GM21717 (cell line): ENCODE results near the gene TTC34.

Experiments
- ATAC-seq: cut with Tn5 transposase; IDR thresholded peaks from one replicate; pipeline ENCODE4 v1.9.1; 2021; ENCODE audit warnings: mild to moderate bottlenecking, moderate library complexity; ENCODE audit not compliant: unreplicated experiment

Gene TTC34

DNA sequence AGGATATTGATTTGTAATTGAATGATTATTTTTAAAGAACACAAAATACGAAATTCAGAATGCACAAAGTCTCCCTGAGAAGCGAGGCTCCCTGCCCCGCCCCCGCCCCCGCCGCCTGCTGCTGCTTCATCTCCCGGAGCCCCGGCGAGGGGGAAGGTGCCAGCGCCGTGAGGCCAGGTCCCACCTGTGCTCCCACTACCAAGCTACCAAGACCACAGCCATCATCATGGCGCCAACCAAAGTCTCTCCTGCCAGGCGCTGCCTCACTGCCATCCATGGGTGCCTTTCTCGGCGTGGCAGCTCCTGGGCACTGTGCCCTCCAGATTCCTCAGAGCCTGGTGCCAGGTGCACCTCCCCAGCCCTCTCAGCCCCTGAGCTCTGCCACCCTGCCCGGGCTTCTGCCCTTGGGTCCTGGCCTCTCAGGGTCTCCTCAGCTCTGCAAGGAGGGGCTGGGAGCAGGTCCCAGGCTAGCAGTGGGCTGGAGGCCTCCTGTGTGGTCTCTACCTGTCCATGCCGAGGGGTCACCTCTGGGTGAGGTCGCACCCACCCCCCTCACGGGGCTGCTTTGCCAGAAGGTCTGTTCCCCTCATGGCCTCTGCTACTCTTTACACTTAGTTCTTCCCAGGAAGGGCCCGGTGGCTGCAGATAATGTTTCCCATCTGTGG, 29.4 kb upstream of the TTC34 start:
- no peak for ATAC-seq

DNA sequence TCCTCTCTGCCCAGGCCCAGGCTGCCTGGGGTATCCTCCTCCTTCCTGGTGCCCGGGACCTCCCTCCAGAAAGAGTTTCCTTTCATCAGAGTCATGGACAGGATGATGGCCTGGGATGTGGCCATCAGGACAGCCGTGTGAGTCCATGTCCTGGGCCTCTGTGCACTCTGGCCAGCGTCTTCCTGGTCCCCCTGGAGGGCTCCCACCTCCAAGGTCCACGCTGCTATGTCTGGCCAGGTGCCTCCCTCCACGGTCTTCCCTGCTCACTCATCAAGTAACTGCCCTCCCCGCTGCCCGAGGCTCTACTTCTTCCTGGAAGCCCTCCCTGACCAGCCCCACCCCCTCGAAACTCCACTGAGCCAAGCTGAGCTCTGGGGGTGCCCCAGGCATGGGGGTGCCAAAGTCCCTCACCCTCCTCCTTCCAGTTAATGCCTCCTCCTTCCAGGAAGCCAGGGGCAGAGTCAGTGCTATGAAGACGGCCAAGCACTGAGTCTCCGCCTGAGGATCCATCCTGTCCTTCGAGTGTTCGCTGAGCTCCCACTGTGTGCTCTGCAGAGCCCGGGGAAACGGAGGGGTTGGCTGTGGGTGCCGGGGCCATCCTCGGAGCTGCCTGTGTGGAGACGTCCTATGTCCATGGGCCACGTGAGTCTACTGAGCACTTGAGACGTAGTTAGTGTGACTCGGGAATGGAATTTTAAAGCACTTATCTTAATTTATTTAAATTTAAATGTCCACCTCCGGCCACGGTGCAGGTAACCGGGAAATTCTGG, 28.5 kb upstream of the TTC34 start:
- ATAC-seq, result no peak

DNA sequence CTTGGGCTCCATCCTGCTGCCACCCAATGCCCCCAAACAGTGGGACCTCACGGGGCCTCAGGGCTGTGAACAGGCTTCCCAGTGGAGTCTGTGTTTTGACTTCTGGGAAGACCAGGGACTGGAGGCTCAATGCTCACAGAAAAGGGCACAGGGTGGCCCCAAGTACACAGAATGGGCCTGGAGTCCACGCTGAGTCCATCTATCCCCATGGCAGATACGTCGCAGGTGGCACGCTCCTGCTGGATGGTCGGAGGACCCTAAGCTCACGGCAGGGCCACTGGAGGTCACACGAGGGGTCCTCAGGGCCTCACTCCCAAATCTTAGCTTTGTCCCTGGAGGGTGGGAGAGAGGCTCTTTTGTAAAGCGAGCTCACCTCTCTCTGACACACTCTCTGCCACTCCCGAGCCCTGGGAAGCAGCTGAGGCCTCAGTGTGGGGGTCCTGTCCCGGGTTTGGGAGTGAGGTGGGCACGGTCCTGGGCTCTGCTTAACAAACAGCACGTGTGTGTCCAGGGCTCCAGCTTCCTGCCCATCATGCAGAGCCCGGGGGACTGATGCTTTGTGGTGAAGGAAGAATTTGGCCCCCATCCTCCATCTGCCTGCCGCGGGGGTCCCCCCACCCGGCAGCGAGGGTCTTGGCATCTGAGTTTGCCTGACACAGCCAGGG, 27.2 kb upstream of the TTC34 start:
- ATAC-seq, result no peak

DNA sequence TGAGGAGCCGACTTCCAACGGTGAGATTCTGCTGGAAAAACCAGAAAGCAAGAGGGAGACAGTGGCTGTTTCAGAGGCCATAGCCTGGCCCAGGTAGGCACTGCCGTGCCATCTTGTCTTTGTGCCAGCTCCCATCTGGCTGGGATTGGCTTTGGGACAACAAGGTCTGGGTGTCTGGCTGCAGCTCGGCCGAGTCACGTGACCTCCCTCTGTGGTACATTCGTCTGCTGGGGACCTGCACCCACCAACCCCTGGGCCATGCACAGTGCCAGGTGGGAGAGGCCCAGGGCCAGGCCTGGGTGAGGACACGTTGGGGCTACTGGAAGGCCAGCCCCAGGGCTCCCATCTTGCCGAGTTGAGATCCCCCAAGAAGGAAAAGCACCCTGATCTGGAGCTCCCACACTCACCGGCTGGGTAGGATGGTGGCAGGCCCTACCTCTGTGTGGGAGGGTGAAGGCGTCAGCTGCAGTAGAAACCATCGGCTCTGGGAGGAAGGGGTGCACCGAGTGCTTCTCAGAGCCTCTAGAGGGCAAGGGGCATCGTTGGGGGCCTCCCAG, 25.3 kb upstream of the TTC34 start:
- no peak for ATAC-seq

DNA sequence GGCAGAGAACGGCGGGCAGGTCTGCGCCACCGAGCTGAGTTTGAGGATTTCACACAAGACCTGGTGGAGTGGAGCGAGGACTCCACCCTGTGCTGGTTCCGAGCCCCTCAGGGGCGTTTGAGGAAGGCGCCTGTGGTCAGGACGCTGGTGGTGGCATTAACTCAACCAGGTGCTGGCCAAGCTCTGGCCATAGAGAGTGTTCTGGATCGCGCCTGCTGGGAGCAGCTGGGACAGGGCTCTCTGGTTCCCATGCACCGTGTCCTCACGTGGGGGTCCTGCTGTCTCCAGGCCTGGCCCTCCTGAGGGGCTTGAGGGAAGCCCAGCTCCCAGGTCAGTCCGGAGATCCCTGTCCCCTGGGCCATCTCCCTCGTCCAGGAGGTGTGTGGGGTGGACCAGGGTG, 24.8 kb upstream of the TTC34 start:
- ATAC-seq, result no peak

DNA sequence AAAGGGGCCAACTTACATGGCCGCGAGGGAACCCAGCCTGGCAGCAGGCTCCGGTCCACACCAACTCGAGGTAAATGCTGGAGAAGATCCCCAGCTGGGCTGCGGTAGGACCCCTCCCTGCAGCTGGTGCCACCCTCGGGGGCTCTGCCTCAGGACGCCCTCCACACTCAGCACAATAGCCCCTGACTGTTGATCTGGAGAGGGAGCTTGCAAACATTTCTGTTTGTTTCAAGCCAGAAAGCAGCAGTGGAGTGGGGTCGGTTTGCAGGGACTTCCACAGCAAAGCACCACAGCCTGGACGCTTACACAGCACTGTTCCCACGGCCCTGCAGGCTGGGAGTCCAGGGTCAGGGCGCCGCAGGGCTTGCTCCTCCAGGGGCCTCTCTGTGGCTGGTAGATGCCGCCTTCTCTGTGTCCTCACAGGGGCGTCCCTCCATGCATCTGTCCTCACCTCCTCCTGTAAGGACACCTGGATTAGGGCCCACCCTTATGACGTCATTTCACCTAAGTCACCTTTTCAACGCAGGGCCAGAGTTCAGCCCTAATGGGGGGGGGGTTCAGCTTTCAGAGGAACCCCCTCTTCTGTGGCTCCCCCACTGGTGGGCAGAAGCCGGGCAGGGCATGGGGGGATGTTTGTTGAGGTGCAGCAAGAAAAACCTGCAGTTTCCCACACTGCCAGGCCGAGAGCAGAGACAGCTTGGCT, 24.1 kb upstream of the TTC34 start:
- ATAC-seq, result no peak

DNA sequence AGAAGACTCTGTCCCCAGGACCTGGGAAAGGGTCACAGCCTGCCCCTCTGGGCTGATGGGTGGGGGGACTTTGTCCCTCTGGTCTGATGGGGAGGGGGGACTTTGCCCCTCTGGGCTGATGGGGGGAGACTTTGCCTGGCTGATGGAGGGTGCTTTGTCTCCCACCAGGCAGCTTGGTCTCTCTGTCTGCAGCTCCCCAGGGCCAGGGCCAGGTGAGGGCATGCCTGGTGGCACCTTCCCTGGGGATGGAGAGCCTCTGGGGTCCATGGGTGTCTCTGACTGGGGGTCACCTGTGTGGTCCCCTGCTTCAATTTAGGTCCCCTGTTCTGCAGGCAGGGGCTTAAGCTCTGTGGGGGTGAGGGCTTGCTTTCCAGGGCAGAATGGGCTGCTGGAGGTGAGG, 23.5 kb upstream of the TTC34 start:
- ATAC-seq, result no peak

DNA sequence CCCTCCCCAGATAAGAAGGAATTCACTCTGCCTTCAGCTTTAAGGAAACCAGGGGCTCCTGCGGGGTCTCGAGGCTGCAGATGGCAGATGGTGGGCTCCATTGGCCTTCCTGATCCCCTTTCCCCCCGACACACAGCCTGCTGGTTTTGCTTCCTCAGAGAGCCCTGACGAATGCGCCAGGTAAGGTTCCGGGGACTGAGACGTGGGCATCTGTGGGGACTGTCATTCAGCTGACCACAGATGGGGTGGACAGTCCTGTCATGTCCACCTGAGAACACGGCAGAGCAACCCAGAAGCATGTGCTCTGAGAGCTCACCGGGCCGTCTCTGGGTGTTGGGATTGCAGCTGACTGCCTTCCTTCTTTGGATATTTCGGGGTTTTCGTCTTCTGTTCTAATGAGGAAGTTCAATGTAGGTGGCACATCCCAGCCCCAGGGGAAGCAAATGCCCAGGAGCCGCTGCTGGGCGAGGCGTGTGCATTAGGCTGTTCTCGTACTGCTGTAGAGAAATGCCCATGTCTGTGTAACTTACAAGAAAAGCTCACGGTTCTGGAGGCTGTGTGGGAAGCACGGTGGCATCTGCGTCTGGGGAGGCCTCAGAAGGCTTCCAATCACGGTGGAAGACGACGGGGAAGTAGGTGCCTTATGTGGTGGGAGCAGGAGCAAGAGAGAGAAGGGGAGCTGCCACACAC, 22.6 kb upstream of the TTC34 start:
- no peak for ATAC-seq

DNA sequence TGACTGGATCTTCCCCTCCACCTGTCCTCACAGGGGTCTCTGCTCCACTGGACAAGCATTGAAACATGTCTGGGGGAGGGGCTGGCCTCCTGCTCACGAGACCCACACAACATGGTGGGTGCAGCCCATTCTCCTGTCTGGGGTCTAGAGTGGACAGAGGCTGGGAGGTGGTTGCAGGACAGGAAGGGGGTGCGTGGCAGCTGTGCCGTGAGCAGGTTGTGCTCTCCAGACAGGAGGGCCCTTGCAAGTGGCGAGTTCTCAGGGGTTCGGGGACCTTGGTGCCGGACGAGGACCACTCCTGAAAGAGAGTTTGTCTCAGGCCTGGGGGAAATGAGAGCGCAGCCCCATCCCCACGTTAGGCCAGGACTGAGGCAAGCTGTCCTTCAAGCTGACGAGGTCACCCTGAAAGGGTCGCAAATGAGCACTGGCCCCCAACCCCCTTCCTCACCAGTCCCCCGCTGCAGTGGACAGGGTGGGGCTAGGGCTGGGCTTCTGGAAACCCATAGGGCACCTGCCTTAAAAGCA, 21.2 kb upstream of the TTC34 start:
- ATAC-seq, result no peak

DNA sequence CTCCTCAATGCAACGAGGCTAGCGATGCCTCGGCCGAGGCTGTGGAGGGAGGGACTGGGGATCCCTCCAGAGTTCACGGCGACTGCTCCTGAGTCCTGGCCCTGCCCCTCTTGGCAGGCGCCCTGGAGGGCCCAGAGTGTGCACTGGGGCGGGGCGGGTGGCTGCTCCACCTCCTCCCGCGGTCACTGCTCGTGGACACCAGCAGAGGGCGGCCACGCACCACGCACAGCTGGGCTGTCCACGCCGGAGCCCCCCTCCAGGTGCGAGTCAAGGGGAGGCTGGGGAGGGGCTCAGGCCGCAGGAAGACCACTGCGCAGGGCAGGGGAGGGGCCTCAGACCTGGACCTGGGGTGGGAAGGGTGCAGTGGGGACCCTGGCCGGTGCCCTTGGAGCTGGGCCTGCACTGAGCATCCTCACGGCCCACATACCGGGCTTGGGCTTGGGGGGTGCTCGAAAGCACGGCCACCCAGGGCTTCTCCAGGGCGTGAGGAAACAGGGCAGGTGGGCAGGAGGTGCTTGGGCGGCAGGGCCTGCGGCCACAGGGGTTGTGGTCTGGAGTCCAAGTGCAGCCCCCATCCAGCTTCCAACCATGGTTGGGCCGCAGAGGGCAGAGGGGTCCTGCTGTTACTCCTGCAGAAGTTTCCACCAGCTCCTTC, 20.6 kb upstream of the TTC34 start:
- ATAC-seq, result no peak

DNA sequence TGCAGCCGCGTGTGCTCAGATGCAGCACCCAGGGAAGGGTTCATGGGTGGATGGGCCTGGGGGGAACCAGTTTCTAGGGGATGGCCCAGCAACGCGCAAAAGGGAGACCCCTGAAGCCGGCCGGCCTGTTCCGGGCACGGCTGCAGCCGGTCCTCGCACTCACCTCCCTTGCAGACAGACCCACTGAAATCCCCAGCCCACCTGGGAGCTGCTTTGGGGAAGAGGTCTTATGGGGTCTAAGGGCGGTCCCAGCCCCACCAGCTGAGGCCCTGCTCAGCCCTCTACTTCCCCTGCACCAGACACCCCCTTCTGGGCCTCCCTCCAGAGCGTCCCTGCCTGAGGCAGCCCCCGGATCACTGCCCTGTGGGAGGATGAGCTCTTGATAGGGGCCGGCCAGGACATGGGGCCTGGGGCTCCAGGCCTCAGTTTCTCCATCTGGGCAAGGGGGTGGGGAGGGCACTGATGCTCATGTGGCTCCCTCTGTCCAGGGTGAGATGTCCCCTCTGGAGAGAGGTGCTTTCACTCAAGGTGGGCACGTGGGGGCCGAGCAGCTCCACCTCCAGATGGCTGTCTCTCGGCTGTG, 20.0 kb upstream of the TTC34 start:
- ATAC-seq, result no peak

DNA sequence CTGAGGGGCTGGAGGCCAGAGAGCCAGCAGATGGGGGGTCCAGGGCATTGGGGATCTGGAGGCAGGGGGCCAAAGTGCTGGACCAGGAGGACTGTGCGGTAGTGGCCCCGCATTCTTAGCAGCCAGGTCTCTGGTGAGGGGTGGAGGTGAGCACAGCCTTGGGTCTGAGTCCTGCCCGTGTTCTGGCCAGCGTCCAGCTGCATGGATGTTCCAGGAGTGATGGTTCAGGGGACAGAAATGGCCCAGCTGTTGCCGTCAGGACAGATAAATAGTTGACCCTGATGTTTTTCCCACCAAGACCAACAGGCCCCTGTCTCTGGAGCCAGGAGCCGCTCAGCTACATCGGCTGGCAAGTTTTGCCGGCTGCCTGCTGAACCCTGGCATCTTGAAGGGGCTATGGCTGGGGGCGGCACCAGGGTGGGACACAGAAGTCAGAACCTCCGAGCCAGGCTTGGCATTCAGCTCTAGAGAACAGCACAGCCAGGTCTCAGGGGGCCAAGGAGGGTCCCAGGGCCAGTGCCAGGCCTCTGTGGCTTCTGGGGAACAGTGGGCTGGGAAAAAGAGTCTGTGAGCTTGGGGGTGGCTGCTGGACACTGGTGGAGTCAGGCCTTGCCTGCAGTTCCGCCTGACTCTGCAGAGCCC, 19.4 kb upstream of the TTC34 start:
- ATAC-seq, result no peak

DNA sequence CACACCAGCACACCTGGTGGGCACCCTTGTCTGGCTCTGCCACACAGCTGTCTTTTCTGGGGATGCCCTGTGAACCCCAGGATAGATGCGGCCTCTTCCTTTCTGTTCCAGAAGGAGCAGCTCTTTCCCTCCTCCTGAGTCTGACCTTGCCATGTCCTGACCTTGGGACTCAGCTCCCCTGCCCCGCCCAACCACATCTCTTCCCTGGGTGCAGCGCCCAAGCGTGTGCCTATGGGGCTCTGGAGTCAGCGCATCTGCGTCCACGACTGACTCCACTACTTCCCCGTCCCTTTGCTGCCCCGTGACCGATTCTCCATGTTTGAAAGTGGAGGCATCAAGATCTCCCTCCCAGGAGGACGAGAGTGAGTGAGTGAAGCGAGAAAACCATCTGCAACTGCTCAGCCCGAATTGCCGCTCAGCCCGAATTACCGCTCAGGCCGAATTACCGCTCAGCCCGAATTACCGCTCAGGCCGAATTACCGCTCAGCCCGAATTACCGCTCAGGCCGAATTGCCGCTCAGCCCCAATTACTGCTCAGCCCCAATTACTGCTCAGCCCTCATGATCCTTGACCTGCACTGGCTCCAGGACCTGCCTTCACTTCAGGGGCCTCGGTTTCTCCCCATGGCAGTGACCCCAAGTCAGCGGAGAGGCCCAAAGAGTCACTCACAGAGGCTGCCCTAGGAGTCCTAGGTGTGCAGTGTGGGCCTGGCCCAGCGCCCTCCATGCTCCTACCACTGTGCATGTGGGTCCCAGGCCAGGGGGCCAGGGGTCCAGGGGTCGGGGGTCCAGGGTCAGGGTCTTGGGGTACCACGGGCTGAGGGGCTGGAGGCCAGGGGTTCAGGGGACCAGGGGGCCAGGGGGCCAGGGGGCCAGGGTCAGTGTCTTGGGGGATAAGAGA, 18.6 kb upstream of the TTC34 start:
- ATAC-seq, result no peak

DNA sequence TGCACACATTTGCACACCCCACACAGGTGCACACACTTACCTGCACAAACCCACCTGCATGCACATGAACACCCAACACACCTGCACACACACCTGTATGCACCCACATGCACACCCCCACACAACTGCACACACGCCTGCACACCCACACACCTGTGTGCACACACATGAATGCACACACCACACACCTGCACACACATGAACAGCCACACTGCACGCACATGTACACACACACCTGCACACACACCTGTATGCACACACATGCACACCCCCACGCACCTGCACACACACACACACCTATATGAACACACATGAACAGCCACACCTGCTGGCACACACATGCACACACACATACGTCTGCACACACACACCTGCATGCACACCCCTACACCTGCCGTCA, 17.9 kb upstream of the TTC34 start:
- ATAC-seq, result no peak

DNA sequence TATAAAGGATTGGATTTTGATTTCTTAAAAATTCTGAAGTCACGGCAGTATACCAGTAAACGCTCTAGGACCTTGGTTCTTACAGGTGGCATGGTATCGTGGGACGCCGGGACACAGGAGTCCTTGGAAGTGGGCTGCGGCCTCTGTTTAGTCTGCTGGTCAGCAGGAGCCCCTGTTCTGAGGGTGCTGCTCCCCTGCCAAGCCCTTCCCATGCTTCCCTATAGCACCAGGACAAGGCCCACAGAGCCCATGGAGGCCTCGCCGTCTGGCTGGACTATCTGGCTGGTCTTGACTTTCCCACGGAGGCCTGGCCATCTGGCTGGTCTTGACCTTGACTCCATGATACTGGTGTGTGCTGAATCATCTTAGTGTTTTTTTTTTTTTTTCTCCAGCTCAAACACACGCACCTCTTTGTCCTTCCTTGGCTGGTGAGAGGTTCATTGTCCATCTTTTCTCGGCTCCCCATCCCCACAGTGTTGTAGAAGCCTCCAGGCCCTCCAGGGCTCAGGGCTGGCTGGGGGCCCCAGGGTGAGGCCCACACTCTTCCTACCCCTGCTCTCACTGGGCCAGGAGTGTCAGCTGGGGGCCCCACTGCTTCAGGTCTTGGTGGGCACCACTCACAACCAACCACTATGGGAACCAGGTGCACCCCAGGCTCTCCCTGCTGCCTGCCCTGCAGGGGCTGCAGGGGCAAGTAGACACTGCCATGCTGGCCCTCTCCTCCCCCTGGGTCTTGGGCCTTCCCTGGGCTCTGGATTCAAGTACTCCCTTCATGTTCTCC, 16.5 kb upstream of the TTC34 start:
- ATAC-seq, result no peak

DNA sequence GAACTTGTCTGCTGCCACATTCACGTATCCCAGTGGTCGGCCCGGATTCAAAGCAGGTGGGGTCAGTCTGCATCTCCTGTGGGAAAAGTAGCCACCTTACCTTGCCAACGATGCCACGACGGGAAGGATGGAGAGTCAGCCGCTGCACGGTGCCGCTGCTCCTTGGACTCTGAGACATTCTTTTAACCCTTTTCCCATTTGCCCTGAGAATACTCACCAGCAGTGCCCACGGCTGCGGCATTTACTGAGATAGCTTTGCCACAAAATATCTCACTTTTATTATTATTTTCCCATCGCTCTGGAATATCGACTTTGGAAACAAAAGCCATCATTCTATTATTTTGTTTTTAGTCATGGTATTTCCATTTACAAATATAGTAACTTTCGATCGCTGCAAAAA, 15.3 kb upstream of the TTC34 start:
- no peak for ATAC-seq

DNA sequence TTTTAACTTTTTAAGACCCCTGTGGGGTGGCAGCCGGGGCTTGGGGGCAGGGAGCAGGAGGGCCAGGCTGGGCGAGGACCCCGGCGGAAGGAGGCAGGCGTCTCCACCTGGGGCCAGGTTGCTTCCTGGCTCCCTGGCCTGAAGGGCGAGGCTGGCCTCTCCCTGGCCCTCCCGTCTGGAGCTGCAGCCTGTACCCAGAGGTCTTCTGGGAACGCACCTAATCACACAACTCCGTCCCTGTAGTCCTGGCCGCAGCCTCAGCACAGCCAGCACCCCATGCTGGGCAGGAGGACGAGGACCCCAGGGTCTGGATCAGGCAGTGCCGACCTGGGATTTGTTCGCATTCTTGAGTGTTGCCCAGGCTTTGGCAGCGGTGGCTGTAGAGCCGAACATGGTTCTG, 14.1 kb upstream of the TTC34 start:
- ATAC-seq, result no peak
